ENCODE measurements around the gene WBP1.
A peak's percentile ranks its signal among the peaks of the same experiment; 100 is the strongest.

WBP1 gene

GRCh38 chr2:74504591-74504990, 46.4 kb downstream of the WBP1 start:
- TF ChIP-seq POLR2A (IDR thresholded peaks at IDR 0.05; ENCODE audit: low read length) (no peak), GATA1 (IDR thresholded peaks at IDR 0.05; ENCODE audit: low read depth, low read length) (no peak)
- no peak for DNase-seq

GRCh38 chr2:74505448-74506246, 47.4 kb downstream of the WBP1 start:
- TF ChIP-seq POLR2A (IDR thresholded peaks at IDR 0.05; ENCODE audit: low read length), result no peak
- TF ChIP-seq GATA1 (IDR thresholded peaks at IDR 0.05; ENCODE audit: low read depth, low read length), result no peak
- no peak for DNase-seq

- peak; percentile 98 for DNase-seq
- TF ChIP-seq GATA1 (IDR thresholded peaks at IDR 0.05; ENCODE audit: low read depth, low read length) (no peak), POLR2A (IDR thresholded peaks at IDR 0.05; ENCODE audit: low read length) (peak; percentile 84)
These were observed 49.1 kb downstream of the WBP1 start, which contains the start of gene PCGF1 for GRCh38 chr2:74507145-74507925. PCGF1 (minus strand) TSS chr2:74507695; CDS start chr2:74507668, 27 bp downstream.

GRCh38 chr2:74507926-74508520, 49.8 kb downstream of the WBP1 start:
- peak; percentile 52 to 70 for DNase-seq
- TF ChIP-seq GATA1 (IDR thresholded peaks at IDR 0.05; ENCODE audit: low read depth, low read length) (no peak), POLR2A (IDR thresholded peaks at IDR 0.05; ENCODE audit: low read length) (no peak)

- no peak for DNase-seq
- no peak for TF ChIP-seq POLR2A (IDR thresholded peaks at IDR 0.05; ENCODE audit: low read length)
- TF ChIP-seq GATA1 (IDR thresholded peaks at IDR 0.05; ENCODE audit: low read depth, low read length), result no peak
These were observed 52.0 kb downstream of the WBP1 start for GRCh38 chr2:74510272-74510671.

Measured in erythroblast (primary cell).